HG03571 (cell line): ENCODE data around the gene PALD1.

Experiments
- ATAC-seq: cut with Tn5 transposase; IDR thresholded peaks from one replicate; pipeline ENCODE4 v1.9.1; 2021; ENCODE audit not compliant: unreplicated experiment

Gene PALD1

DNA sequence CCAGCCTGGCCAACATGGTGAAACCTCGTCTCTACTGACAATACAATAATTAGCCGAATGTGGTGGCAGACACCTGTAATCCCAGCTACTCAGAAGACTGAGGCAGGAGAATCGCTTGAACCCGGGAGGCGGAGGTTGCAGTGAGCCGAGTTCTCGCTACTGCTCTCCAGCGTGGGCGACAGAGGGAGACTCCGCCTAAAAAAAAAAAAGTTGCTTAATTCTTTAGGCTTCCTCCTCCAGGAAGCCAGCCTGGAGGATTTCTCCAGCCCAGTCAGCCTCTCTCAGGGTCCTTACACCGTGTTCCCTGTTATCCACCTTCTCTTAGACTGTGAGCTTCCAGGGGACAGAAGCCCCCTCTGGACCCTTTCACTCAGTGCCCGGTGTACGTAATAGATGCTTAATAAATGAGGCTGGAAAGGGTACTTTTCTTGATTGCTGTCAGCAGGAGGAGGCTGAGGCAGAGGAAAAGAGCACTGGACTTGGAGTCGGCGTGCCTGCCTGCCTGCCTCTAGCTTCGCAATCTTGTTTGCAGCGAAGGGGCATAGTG is 20.7 kb upstream of the PALD1 start:
- ATAC-seq: no peak

DNA sequence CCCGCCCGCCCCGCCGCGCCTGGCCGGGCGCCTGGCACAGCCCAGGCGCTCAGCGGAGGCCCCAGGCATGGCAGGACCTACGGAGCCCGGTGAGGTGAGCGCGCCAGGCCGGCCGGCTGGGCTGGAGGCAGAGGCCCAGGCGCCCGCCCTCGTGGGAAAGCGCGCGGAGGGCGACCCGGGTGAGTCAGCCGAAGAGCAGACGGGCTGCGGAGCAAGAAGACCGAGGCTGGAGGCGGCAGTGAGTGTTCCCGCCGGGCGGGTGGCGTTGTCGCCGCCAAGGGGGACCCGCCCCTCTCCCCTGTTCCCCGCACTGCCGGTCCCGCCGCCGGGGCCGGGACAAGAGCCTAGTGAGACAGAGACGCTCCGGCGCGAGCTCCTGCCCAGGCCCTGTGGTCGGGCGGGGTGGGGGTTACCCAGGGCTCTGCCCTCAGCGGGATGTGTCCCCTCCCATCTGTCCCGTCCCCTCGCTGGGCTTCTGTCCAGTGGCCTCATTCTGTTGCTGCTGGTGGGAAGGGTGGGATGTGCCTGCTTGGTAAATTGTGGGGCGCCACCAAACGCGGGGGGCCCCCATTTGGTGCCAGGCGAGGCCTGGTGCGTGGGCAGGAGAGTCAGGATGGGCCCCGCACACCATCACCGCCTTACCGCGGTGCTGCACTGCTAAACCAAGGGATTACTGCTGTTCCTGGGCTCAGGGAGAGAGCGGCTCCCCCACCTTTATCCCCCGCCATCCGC is 20.1 kb upstream of the PALD1 start:
- no peak for ATAC-seq

DNA sequence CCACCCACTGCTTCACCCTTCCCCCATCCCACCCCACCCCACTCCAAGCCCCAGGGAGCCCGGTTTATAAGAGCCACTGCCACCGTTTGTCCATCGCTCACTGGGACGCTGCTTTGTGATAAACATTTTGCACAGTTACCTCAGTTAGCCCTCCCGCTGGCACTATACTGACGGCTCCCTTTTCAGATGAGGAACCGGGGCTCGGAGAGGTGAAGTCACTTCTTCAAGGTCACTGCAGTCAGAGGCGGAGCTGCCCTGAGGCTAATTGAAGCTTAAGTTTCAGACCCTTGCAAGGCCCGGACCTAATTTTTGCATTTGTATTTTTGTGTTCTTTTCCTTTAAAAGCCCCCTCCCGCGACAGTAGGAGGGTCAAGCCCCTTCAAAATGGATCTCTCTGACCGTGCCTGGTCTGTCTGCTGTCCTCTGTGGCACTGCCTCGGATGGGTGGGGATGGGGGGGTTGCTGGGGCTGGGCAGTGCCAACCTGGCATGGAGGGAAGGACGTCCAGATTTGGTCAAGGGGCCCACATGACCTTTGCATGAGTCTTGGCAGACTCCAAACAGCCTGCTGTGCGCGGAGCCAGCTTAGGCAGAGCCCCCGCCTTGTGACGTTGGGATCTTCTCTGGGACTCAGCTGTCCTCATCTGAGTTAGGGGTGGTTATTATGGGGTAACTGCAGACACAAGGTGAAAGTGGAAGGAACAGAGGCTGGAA is 19.4 kb upstream of the PALD1 start:
- ATAC-seq: no peak

DNA sequence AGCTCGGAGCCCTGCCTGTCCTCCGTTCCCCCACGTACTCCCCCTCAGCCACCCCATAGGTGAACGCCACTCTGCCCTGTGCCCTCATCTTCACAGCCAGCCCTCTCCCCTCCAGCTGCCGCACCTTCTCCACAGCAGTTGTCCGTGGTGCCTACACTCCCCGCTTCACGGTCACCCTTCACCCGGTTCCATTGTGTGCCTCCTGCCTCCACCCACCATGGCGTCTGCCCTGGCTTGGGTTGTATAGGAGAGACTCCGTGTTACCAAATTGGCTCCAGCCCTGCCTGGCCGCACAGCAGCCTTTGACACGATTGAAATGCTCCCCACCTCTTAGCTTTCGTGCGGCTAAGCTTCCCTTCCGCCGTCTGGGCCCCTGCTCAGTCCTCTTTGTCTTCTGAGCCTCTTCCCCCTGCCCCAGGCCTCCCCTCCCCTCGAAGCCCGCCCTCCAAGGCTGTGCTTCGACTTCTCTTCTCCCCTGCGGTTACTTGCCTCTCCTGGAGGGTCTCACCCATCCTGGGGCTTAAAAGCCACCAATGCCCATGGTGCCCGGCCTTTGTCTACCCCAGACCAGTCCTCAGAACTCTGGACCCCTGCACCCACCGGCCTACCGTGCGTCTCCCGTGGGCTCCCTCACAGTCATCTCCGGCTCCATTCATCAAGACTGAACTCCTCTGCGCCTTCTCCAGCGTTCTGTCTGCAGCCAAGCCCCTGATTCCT is 18.6 kb upstream of the PALD1 start:
- no peak for ATAC-seq

DNA sequence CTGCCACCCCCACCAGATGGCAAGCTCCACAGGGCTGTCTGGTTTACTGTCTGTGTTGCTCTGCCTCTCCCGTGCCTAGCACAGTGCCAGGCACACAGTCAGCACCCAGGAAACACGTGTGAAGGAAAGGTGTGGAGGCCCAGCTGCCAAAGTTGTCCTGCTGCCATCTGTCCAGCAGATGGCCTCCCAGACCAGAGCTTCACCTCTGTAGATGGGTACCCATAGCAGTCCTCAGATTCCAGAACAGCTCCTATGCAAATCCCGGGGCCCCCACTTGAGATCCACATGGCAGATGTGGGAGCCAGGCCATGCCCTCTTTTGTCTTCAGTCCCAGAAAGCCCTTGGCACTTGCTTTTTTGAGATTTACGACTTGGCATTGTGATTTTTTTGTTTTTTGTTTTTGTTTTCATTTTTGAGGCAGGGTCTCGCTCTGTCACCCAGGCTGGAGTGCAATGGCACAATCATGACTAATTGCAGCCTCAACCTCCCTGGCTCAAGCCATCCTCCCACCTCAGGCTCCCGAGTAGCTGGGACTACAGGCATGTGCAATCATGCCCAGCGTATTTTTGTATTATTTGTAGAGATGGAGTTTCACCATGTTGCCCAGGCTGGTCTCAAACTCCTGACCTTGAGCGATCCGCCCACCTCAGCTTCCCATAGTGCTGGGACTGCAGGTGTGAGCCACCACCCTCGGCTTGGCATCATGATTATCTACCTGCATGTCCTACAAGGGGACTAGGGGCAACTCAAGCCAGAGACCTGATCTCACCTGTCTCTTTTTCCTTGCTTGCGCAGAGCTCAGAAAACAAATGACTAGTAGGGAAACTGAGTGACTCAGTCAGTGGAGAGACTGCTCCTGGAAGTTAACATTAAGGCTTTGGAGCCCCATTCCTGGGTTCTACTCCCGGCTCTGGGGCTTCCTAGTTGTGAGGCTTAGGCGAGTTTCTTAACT is 16.9 kb upstream of the PALD1 start:
- no peak for ATAC-seq

DNA sequence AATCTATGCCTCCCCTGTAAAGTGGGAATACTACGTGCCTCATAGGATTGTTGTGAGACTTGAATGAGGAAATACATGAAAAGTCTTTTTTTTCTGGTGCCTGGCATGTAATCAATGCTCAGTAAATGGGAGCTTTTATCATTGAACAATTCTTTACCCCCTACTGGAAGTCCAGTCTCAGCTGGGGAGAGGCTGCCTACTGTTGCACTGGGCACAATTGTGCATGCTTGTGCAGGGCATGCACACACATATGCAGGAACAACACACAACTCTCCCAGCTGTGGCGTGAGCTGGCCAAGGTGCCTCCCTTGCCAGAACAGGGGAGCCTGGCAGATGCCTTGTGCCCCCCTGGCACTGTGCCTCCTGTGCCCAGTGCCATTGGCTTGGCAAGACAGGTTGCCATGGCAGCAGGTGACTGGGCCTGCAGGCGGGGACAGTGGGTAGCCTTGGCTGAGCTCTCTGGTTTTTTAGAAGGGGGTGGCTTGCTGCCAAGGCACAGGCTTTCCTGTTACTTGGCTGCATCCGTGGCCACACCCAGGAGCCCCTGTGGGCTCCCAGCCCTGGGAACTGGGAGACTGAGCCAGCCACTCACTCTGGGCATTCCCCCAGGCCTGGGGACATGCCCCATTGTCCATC is 16.1 kb upstream of the PALD1 start:
- no peak for ATAC-seq

DNA sequence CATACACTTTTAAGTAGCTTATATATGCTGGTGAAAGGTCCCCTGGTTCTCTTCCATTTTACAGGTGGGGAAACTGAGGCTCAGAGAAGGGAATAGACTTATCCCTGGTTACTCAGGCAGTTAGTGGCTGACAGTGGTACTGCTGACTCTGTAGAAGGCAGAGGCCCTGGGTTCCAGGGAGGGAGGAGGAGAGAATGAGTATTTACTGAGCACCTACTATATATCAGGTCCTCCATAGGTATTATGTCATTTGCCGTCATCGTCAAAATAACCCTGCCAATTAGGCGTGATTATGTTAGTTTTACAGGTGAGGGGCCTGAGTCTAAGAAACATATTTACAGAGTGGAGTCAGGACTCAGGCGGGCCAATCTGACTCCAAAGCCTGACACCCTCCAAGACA is 13.3 kb upstream of the PALD1 start:
- ATAC-seq: no peak

DNA sequence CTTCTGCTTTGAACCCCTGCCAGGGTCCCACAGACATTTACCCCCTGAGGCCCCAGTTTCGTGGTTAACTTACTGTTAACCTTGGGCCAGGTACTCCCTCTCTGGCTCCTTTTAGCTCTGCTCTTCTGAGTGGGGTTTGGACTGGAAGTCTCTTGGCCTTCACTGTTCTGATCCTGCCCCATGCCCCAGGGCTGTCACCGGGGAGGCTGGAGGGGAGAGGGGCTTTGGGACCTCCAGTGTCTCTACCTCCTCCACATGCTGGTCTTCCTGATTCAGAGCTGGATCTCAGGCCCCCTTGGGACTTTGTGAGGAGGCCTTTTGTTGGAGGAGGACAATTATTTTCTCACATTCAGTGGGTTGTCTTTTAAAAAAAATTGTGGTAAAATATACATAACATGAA is 12.7 kb upstream of the PALD1 start:
- no peak for ATAC-seq

DNA sequence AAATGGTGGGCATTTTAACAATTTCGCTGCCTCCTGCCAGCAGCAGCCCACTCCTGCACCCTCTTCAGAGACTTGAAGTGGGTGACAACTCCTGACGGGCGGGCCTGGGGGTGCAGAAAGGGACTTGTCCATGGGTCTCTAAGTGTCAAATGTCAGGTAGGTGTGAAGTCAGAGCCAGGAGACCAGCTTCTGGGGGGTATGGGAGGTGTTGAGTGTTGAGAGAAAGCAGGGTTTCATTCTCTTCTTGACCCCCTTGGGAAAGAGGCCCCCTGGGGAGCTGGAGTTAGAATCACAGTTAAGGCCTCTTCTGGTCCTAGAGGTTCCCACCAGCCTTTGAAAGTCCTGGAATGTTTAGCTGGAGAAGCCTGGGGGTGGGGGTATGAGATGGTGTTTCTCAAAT is 11.6 kb upstream of the PALD1 start:
- ATAC-seq: no peak

DNA sequence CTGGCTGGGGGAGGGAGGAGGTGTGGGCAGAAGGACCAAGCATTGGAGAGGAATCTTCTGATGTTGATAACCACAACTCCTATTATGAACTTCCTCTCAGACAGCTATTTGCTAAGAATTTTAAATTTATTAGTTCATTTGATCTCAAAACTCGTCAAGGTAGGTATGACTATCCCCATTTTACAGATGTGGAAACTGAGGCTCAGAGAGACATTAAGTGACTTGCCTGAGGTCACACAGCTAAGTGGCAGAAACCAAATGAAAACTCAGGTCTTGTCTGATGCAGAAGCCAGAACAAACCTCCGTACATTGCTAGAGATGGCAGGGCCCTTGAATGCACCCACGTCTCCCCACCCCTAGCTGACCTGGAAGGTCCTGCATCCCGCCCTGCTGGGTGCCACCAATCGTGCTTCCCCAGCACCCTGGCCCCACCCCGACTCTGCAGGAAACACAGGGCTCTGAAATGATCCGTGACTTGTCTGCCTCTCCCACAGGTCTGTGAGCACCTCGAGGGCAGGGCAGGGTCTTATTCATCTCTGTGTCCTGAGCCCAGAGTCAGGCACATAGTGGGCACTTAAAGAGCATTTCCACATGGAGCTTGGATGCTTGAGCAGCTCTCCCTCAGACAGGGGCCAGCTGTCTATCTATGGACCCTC is 5.6 kb upstream of the PALD1 start:
- ATAC-seq: no peak

DNA sequence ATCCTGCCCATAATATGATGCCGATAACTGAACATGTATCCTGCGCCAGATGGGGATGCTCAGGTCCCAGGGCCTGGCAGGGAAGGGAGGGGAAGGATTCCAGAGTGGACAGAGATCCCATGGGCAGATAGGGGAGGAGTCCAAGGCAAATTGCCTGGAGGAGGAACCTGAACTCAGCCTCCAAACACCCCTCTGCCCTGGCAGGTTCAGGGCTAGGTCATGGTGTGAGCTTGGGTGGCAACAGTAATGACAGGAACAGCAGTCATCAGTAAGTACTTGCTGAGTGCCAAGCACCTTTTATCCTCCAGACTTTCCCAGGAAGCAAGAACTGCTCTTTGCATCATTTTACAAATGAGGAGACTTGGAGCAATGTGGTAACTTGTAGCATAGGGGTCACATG is 3.8 kb upstream of the PALD1 start:
- no peak for ATAC-seq

DNA sequence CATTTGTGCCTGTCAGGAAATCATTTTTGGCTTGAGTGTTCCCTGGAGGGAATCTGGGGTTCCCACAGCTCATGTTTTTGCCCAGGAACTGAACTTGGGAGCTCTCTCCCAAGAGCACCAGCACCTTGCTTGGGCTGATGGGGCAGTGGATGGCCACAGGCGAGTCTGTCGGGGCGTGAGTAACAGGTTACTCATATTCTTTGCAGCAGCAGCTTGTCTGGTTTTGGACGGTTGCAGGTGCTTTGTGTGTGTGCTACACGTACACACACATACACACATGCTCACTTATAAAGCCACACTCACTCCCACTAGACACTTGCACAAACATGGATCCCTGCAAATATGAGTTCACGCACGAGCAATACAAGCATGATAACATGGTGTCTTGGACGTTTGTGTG is 2.9 kb upstream of the PALD1 start:
- no peak for ATAC-seq

DNA sequence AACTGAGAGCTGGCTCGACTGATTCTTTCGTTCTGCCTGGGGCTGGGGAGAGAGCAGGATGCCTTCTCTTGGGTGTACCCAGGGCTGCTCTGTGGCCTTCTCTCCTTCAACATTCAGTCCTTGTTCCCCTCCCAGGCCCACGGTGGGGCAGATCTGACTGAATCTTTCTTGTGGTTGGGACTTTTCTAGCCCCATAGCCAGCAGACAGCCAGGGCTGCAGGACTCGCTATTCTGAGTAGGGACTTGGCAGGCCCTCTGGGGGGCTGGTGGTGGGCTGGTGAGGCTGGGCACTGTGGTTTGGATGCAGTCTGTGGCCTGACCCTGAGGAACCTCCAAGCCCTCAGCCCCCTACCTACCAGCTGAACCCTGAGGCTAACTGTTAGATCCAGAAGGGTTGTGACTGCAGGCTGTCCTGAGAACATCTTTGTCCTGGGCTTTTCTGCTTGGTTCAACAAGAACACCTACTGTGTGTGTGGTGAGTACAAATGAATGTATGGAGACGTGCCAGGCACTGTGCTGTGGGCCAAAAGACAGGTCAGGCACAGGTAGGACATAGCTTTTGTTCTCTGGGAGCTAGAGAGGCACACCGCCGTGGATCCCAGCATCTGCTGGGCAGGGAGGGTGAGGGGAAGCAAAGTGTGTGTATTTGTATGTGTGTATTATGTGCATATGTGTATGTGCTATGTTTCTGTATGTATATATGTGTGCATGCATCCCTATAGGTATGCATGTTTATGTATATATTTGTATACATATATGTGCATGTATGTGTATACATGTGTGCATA is 2.1 kb upstream of the PALD1 start:
- no peak for ATAC-seq

DNA sequence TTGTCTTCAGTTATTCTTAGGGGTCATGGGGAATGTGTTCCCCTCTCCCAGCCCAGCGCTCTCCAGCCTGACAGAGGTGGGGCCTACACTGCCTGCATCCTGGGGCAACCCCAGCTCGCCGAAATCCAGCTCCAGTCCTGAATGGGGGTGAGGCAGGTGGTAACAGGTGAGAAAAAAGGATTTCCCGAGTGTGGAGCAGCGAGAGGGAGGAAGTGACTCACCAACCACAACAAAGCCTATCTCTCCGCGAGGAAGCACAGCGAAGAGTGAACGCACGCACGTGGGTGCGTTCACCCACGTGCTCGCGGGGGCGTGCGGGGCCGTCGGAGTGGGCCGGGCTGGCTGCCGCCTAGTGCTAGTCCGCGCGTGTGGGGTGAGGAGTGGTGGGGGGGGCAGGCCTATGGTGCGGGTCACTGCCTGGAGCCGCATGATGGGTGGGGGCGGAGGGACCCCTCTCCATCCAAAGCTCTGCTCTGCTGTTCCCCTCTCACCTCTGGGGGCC is 855 bp upstream of the PALD1 start:
- no peak for ATAC-seq

DNA sequence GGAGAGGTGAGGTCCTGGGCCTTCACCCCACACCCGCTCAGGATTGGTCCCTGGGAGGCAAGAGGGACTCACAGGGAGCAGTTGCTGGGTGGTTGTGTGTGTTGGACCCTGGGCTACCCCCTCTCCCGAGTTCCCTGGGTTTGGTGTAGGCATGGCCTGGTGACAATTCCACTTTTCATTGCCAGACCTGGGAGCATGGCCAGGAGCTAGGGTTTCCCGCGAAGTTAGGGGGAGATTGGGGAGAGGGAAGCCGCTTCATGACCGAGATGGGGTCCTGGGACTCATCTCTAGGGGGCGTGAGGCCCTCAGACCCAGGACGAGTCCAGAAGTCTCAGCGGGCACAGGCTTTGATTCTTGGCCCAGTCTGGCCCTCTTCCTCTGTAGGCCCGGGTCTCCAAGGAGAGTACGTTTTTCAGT is 606 bp downstream of the PALD1 start:
- no peak for ATAC-seq

DNA sequence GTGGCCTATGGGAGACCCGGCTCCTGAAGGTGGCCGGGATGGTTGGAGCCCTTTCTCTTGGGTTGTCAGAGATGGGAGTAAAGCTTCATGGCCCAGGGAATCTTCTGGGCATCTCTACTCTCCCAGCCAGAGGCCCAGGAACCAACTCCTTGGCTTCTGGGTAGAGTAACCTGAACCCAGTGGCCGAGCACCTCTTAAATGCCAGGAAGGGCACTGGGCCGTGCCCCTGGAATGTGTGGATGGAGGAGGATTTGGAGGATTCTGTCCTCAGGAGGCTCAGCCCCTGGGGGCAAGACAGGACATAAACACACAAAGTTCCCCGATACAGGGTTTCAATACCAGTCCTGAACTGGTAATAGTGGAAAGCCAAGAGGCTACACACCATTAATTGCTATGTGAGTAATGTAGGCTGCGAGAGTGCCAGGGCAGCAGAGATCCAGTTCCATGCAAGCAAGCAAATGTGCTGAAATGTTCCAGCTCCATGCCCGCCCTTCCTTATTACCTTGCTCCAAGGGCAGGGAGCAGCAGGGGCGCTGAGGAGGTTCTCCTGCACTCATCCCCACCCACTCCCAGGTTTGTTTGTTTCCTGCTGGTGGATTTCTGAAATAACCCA is 1.2 kb downstream of the PALD1 start:
- ATAC-seq: no peak

DNA sequence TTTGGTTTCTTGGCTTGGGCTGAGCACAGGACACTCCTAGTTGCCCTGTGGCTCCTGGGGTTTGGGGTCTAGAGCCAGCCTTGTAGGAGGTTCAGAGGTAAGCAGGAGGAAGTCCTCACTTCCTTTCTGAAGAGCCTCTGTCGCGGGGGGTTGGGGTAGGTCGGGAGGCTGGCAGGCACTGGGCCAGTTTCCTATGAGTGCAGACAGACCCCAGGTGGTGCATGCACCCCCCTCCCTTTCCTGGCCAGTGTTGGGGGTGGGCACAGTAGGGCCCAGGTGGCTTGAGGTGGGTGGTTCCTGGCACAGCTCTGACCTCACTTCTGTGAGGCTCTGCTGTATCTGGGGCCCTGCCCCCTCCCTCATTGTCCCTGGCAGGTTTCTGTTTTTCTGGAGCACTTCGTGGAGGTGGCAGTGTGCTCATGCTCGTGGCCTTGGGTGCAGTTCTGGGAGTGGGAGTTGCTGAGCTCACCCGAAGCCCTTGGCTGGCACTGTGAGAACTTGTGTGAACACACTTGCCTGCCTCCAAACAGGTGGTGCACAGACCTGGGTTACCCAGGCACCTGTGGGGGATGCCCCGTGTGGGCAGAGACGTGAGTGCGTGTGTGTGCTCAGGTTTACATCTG is 1.8 kb downstream of the PALD1 start:
- ATAC-seq: no peak

DNA sequence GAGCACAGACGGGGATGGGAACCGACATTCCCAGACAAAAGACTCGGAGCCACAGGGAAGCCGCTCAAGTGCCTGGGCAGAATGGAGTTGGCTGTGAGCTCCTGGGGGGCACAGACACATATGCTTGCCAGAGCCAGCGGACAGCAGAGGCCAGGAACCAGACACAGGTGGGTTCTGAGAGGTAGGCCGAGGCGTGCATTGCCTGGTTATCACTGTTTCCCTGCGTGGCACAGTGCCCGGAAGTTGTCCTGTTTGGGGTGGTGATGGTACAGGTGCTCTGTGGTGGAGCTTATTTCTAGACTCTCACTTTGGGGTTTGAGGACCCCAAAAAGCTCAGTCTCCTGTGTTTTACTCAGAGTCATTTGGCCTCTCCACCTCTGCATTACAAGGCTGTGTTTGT is 2.5 kb downstream of the PALD1 start:
- no peak for ATAC-seq
